IPS DF 6.9 (cell line): ENCODE measurements around the gene CCDC106.

Source experiments
- DNase-seq: peaks from one replicate; pipeline ENCODE4 v3.0.0-alpha.2; 2013; ENCODE audit warnings: low read depth, low spot score
- H3K27ac ChIP-seq: one replicate; pipeline ENCODE4 v1.5.1; 2013; ENCODE audit warnings: low read length, control low read depth
- H3K27me3 ChIP-seq: 2 replicates; pipeline ENCODE4 v1.6.1; 2013; ENCODE audit warnings: mild to moderate bottlenecking, low read length; ENCODE audit not compliant: control insufficient read depth, insufficient read depth
- H3K36me3 ChIP-seq: 2 replicates; pipeline ENCODE4 v1.6.1; 2013; ENCODE audit warnings: low read length; ENCODE audit not compliant: control insufficient read depth, insufficient read depth
- H3K4me1 ChIP-seq: 2 replicates; pipeline ENCODE4 v1.6.1; 2013; ENCODE audit warnings: low read length; ENCODE audit not compliant: control insufficient read depth, insufficient read depth
- H3K4me3 ChIP-seq: 2 replicates; pipeline ENCODE4 v1.5.1; 2013; ENCODE audit warnings: mild to moderate bottlenecking, low read length
- H3K9me3 ChIP-seq: 2 replicates; pipeline ENCODE4 v1.6.1; 2013; ENCODE audit warnings: low read length, inconsistent platforms; ENCODE audit not compliant: control insufficient read depth, insufficient read depth
- WGBS: extraction: QIAGEN DNeasy Blood & Tissue Kit; methylation state at CpG from one replicate; pipeline ENCODE4 v1.1.7; 2013; ENCODE audit warnings: mixed read lengths, missing lambda C conversion rate; ENCODE audit not compliant: insufficient read length, insufficient coverage; 5-methylcytosine and 5-hydroxymethylcytosine counted together

Gene CCDC106

GRCh38 chr19:55605207-55605636 lies 42.8 kb upstream of the CCDC106 start:
- no peak for DNase-seq
- H3K36me3 ChIP-seq, result no peaks in the 10 kb centered on the region
- no CpG with 5 or more reads among the region's 43 CpGs for WGBS
- no peaks in the 10 kb centered on the region for H3K9me3 ChIP-seq
- peaks cover 1% of the 10 kb centered on the region; the same call in 1 of the 2 replicates for H3K4me1 ChIP-seq
- no peak overlapping the region for H3K27ac ChIP-seq
- H3K27me3 ChIP-seq, result no peaks in the 10 kb centered on the region
- H3K4me3 ChIP-seq, result peak overlapping the region; percentile 58; the same call in 1 of the 2 replicates

- Histone ChIP-seq H3K27me3 (no peaks in the 10 kb centered on the region), H3K4me3 (peak within 1 kb of the TSS; percentile 58), H3K4me1 (peaks cover 1% of the 10 kb centered on the region; the same call in 1 of the 2 replicates), H3K27ac (no peak within 1 kb of the TSS), H3K36me3 (no peaks in the 10 kb centered on the region), H3K9me3 (no peaks in the 10 kb centered on the region)
- DNase-seq, result no peak
- no CpG with 5 or more reads among the region's 44 CpGs for WGBS
These were observed 42.2 kb upstream of the CCDC106 start, which contains the start of gene ZNF865 for GRCh38 chr19:55605637-55606470. ZNF865 (plus strand) TSS chr19:55605647; CDS start chr19:55613619, 7,972 bp downstream.

- H3K27me3 ChIP-seq, result no peaks in the 10 kb centered on the region
- peak overlapping the region; percentile 58; the same call in 1 of the 2 replicates for H3K4me3 ChIP-seq
- peaks cover 1% of the 10 kb centered on the region; the same call in 1 of the 2 replicates for H3K4me1 ChIP-seq
- no peaks in the 10 kb centered on the region for H3K36me3 ChIP-seq
- DNase-seq, result no peak
- no peaks in the 10 kb centered on the region for H3K9me3 ChIP-seq
- no CpG with 5 or more reads among the region's 12 CpGs for WGBS
- no peak overlapping the region for H3K27ac ChIP-seq
These were observed 41.6 kb upstream of the CCDC106 start for GRCh38 chr19:55606471-55606787.

GRCh38 chr19:55606817-55607216 lies 41.2 kb upstream of the CCDC106 start:
- DNase-seq, result no peak
- no peaks in the 10 kb centered on the region for H3K27me3 ChIP-seq
- no CpG with 5 or more reads among the region's 9 CpGs for WGBS
- H3K27ac ChIP-seq, result no peak overlapping the region
- H3K36me3 ChIP-seq, result no peaks in the 10 kb centered on the region
- H3K9me3 ChIP-seq, result no peaks in the 10 kb centered on the region
- peaks cover 1% of the 10 kb centered on the region; the same call in 1 of the 2 replicates for H3K4me1 ChIP-seq
- H3K4me3 ChIP-seq, result no peak overlapping the region

GRCh38 chr19:55609326-55609725 lies 38.7 kb upstream of the CCDC106 start:
- Histone ChIP-seq H3K9me3 (no peaks in the 10 kb centered on the region), H3K36me3 (peaks cover 5% of the 10 kb centered on the region; the same call in 1 of the 2 replicates), H3K4me1 (no peaks in the 10 kb centered on the region), H3K27me3 (no peaks in the 10 kb centered on the region), H3K27ac (no peak overlapping the region), H3K4me3 (no peak overlapping the region)
- no peak for DNase-seq
- no CpG with 5 or more reads among the region's 5 CpGs for WGBS

- no CpG with 5 or more reads among the region's 15 CpGs for WGBS
- H3K36me3 ChIP-seq, result peaks cover 23% of the 10 kb centered on the region
- DNase-seq, result no peak
- no peaks in the 10 kb centered on the region for H3K27me3 ChIP-seq
- no peak overlapping the region for H3K27ac ChIP-seq
- no peaks in the 10 kb centered on the region for H3K9me3 ChIP-seq
- no peaks in the 10 kb centered on the region for H3K4me1 ChIP-seq
- no peak overlapping the region for H3K4me3 ChIP-seq
These were observed 36.6 kb upstream of the CCDC106 start for GRCh38 chr19:55611300-55611982.

- H3K9me3 ChIP-seq, result no peaks in the 10 kb centered on the region
These were observed 35.9 kb upstream of the CCDC106 start for GRCh38 chr19:55611983-55612645.

GRCh38 chr19:55613396-55613795 lies 34.6 kb upstream of the CCDC106 start:
- H3K4me3 ChIP-seq, result no peak overlapping the region
- peaks cover 27% of the 10 kb centered on the region for H3K36me3 ChIP-seq
- no peak for DNase-seq
- no CpG with 5 or more reads among the region's 27 CpGs for WGBS
- no peaks in the 10 kb centered on the region for H3K27me3 ChIP-seq
- H3K4me1 ChIP-seq, result no peaks in the 10 kb centered on the region
- no peak overlapping the region for H3K27ac ChIP-seq
- no peaks in the 10 kb centered on the region for H3K9me3 ChIP-seq

More at GRCh38 chr19:55611983-55612645, 35.9 kb upstream of the CCDC106 start:
- no CpG with 5 or more reads among the region's 3 CpGs for WGBS
- Histone ChIP-seq H3K4me1 (no peaks in the 10 kb centered on the region), H3K36me3 (peaks cover 27% of the 10 kb centered on the region), H3K27me3 (no peaks in the 10 kb centered on the region), H3K4me3 (no peak overlapping the region), H3K27ac (no peak overlapping the region)
- DNase-seq, result no peak

GRCh38 chr19:55613930-55614710 lies 33.9 kb upstream of the CCDC106 start:
- WGBS, result 100% methylated on average over 1 of the region's 75 CpGs
- Histone ChIP-seq H3K4me3 (no peak overlapping the region), H3K27ac (no peak overlapping the region), H3K36me3 (peaks cover 27% of the 10 kb centered on the region), H3K9me3 (no peaks in the 10 kb centered on the region), H3K27me3 (no peaks in the 10 kb centered on the region), H3K4me1 (no peaks in the 10 kb centered on the region)
- DNase-seq, result no peak
